WTC11 (cell line): ENCODE data around the gene POGLUT2.

Experiments
- ATF1 ChIP-seq: sonication (generic); formaldehyde crosslinking; IDR thresholded peaks from 2 replicates; pipeline ENCODE4 v1.8.1; 2023; ENCODE audit warnings: mild to moderate bottlenecking, moderate library complexity, missing genetic modification reagents
- CREM ChIP-seq: sonication (generic); formaldehyde crosslinking; IDR thresholded peaks from 2 replicates; pipeline ENCODE4 v1.8.1; 2022; ENCODE audit warnings: mild to moderate bottlenecking, missing genetic modification reagents, moderate library complexity
- ESRRA ChIP-seq: sonication (generic); formaldehyde crosslinking; IDR thresholded peaks from 2 replicates; pipeline ENCODE4 v1.8.1; 2022; ENCODE audit warnings: mild to moderate bottlenecking, missing genetic modification reagents, borderline replicate concordance
- NR1H2 ChIP-seq: sonication (generic); formaldehyde crosslinking; IDR thresholded peaks from 2 replicates; pipeline ENCODE4 v1.9.0; 2021; ENCODE audit warnings: mild to moderate bottlenecking, moderate library complexity, missing genetic modification reagents
- NR2C2 ChIP-seq: sonication (generic); formaldehyde crosslinking; IDR thresholded peaks from 2 replicates; pipeline ENCODE4 v1.8.0; 2022; ENCODE audit warnings: mild to moderate bottlenecking, missing genetic modification reagents
- ZSCAN18 ChIP-seq: fragments of 250-450 bp; sonication (Bioruptor Pico); IDR thresholded peaks from 2 replicates; pipeline ENCODE4 v2.1.2; 2022; ENCODE audit warnings: mild to moderate bottlenecking, moderate library complexity
- TF ChIP-seq, protein P1 (sequence below): fragments of 200-600 bp; IDR thresholded peaks from 2 replicates; pipeline ENCODE4 v1.8.0; 2022; ENCODE audit warnings: antibody characterized with exemption

GRCh38 chr13:102742506-102742905, 56.3 kb downstream of the POGLUT2 start:
- TF ChIP-seq ZSCAN18 (no peak), ATF1 (CRISPR knock-in tag) (no peak), NR1H2 (CRISPR knock-in tag) (no peak), ESRRA (CRISPR knock-in tag) (no peak), NR2C2 (CRISPR knock-in tag) (no peak), CREM (CRISPR knock-in tag) (no peak)
- TF ChIP-seq, protein P1, sequence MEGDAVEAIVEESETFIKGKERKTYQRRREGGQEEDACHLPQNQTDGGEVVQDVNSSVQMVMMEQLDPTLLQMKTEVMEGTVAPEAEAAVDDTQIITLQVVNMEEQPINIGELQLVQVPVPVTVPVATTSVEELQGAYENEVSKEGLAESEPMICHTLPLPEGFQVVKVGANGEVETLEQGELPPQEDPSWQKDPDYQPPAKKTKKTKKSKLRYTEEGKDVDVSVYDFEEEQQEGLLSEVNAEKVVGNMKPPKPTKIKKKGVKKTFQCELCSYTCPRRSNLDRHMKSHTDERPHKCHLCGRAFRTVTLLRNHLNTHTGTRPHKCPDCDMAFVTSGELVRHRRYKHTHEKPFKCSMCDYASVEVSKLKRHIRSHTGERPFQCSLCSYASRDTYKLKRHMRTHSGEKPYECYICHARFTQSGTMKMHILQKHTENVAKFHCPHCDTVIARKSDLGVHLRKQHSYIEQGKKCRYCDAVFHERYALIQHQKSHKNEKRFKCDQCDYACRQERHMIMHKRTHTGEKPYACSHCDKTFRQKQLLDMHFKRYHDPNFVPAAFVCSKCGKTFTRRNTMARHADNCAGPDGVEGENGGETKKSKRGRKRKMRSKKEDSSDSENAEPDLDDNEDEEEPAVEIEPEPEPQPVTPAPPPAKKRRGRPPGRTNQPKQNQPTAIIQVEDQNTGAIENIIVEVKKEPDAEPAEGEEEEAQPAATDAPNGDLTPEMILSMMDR, result no peak
